DMS 273 treated with DMSO at 0.1 percent for 48 hours (cell line): ENCODE results near the gene FAM222B.
A peak's percentile ranks its signal among the peaks of the same experiment; 100 is the strongest.

Experiments used
- DNase-seq: peaks from one replicate; lab custom pipeline; 2025; lab: John Stamatoyannopoulos, UW

The FAM222B gene

GRCh38 chr17:28712032-28712704, 130.4 kb downstream of the FAM222B start:
- no peak for DNase-seq

- DNase-seq = no peak
Measured at GRCh38 chr17:28711723-28712031, 130.9 kb downstream of the FAM222B start, which contains the start of gene PROCA1. TSS of gene PROCA1 (minus strand) at chr17:28711888. CDS start at chr17:28711660, 228 bp downstream.

GRCh38 chr17:28710861-28711722, 131.5 kb downstream of the FAM222B start:
- DNase-seq = peak; percentile 77

DNA sequence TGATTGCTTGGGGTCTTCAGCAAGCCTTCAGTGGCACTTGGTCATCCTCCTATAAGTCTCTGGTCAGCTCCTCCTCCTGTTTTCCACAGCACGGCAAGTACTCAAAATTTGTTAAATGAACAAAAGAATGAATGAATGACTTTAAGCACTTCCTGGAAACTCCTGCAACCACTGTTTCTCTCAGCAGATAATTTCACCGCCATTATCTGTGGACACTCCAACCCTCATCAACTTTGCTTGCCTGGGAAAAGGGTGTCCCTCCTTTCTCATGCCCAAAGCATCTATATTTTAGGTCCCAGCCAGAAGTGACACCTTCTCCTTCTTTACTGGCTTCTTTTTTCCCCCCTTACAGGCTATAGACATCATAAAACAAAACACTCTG, 135.3 kb downstream of the FAM222B start:
- no peak for DNase-seq

DNA sequence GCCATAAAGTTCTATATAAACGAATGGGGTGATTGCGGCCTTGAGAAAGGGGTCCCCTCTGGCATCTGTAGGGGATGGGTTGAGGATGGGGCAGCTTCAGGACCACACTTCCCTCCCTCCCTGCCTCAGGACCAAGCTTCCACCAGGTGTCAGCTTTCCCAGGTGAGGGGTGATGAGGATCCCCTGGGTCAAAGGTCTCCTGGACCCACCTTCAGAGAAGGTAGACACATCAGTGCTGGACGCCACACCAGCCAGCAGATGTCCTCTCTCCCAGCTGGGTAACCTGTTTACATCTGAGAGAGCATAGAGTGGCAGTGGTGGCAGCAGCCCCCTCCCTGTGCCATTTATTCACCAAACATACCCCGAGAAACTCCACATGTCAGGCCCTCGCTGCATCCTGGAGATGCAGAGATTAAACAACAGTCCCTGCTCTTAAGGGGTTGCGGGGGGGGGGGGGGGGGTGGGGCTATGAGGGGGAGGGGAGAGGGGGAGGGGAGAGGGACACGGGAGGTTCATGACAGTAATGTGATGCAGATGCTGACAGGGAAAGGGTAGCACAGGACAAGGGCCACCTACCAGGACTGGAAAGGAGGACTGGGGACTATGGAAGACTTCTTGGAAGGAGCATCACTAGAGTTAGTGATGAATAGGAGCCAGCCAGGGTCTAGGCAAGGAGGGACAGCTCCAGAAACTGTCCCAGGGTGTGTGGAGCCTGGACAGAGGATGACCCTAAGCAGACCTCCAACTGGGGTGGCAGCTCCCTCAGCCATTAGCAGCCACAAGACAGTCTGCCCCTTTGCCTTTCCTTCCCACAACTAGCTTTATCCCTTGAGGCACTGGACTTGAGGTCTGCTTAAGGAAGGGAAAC, 135.9 kb downstream of the FAM222B start:
- DNase-seq = no peak
